Measurements from ENCODE around the gene FAM217A.
"Not testable (repeated sequence)": the region's sequence is repeated elsewhere in the genome, so short reads cannot be mapped to it uniquely, and the experiment has no call there.

Gene FAM217A

DNA sequence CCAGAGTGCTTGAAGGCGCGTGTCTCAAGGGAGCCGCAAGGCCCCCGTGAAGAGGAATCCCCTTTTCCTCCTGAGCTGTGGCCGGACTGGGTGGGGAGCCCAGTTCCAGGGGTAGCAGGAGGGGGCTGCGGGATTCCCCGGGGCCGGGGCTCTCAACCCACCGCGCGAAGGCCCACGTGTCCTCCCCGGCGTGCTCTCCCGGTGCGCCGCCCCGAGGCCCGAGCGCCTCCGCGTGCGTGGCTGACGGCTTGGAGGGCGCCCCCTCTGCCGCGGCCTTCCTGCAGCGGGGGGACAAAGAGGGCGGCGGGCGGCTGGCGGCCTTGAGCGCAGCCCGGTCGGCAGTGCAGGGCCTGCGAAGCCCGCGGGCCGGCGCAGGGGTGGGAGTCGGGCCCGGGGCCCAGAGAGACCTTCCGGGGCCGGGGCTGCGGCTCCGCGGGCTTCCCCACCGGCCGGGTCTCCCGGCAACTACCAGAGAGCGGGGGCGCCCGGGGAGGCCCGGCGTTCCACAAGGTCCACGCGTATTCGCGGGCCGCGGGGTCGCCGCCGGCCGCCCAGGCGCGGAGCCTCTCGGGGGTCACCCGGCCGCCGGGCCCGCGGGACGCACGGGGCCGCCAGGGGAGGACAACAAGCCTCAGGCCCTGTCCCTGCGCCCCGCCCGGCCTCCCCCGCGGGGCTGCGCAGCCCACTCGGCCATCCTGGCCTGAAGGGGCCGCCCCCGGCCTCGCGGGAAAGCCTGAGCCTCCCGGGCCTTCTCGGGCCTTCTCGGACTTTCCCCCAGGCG lies at the start of gene FAM217A:
Gene FAM217A (minus strand): TSS at position 447 of the 781 bp plus-strand sequence. CDS start 1,723 bp downstream, outside the sequence.
- no peaks in the 10 kb centered on the region for H3K9me3 Mint-ChIP-seq
- H3K27me3 Mint-ChIP-seq: peaks cover 10% of the 10 kb centered on the region
- peak; percentile 65 for ATAC-seq
- no peaks in the 10 kb centered on the region for H3K4me1 Mint-ChIP-seq
- no peak within 1 kb of the TSS for H3K27ac Mint-ChIP-seq
- H3K36me3 Mint-ChIP-seq: no peaks in the 10 kb centered on the region
- H3K4me3 Mint-ChIP-seq: no peak within 1 kb of the TSS

DNA sequence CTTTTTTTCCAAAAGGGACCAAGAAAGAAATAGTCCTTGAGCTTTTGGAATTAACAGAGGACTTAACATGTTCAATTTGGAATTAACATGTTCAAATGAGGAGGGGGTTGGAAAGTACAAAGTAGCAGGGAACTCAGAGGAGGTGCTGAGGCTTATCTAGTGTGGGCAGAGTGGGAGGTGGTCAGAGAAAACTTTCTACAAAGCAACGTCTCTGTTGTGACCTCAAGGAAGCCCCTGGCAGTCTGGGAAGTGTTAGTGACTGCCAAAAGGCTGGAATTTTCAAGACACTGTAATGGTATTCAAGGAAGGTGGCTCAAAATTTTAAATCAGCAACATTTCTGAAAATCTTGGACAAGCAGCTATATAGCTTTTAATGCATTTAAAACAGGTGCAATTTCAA lies 49.1 kb upstream of the FAM217A start:
- H3K9me3 Mint-ChIP-seq: peaks cover 3% of the 10 kb centered on the region
- peaks cover 72% of the 10 kb centered on the region for H3K36me3 Mint-ChIP-seq
- no peak for ATAC-seq
- H3K4me3 Mint-ChIP-seq: no peak overlapping the region
- no peak overlapping the region for H3K27ac Mint-ChIP-seq
- H3K4me1 Mint-ChIP-seq: peaks cover 16% of the 10 kb centered on the region
- H3K27me3 Mint-ChIP-seq: no peaks in the 10 kb centered on the region

DNA sequence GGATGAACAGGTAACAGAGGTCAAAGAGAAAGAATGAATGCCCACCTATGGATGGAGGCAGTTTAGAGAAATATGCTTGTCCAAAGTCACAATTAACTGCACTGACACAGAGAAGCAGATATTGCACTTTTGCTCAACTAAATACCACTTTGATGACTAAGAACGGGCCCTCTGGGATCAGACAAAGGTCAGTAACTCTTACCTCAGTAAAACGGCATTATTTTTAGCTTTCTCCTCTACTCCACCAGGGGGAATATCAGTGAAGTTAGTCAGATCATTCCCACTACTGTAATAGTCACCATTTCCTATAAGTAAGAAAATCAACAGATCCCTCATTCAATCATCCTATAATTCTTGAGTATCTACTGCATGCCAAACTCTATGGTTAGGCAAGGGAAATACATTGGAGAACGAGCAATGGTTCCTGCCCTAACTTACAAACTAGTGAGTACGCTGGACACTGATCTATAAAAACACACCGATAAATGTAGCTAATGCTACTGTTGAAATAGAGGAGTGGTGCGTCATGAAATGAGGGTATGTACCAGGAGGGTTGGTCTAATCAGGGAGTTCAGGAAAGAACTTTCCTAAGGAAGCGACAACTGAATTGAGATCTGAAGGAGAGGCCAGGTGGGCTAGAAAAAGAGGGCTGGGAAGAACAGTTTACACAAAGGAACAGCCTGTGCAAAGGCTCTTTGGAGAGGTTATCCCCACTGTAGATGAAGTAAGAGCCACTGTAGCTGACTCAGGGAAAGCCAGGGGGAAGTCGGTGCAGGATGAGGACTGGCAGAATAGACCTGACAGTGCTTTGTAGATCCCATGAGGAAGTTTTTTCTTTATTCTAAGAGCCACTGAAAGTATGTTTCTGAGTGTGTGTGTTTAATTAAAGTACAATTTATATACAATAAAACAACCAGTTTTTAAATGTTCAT lies 47.3 kb upstream of the FAM217A start:
- peak; percentile 50 for ATAC-seq
- Mint-ChIP-seq H3K9me3 (peaks cover 2% of the 10 kb centered on the region), H3K27ac (no peak overlapping the region), H3K27me3 (no peaks in the 10 kb centered on the region), H3K4me1 (peaks cover 11% of the 10 kb centered on the region), H3K36me3 (peaks cover 66% of the 10 kb centered on the region), H3K4me3 (no peak overlapping the region)

- Mint-ChIP-seq H3K36me3 (peaks cover 72% of the 10 kb centered on the region), H3K27ac (no peak overlapping the region), H3K4me3 (no peak overlapping the region), H3K27me3 (no peaks in the 10 kb centered on the region), H3K9me3 (peaks cover 3% of the 10 kb centered on the region), H3K4me1 (peaks cover 11% of the 10 kb centered on the region)
- ATAC-seq: no peak
Observed at GRCh38 chr6:4125500-4125899, 46.6 kb upstream of the FAM217A start.

DNA sequence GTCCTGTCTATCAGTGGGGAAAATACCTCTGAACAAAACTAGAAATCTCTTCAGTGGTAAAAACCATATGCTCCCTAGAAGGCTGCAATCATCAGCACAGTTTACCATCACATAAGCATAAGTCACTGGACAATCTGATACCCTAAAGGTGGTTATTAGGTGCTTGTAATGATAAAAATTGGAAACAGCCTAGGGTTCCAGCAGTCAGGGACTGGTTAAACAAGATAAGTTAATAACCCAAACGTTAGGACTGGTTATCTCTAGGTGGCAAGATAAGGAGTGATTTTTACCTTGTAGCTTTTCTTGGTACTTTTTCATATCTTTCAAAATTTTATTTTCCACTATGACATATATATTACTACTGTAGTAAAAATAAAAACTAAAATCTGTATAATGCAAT lies 45.4 kb upstream of the FAM217A start:
- H3K36me3 Mint-ChIP-seq: peaks cover 70% of the 10 kb centered on the region
- H3K27me3 Mint-ChIP-seq: no peaks in the 10 kb centered on the region

DNA sequence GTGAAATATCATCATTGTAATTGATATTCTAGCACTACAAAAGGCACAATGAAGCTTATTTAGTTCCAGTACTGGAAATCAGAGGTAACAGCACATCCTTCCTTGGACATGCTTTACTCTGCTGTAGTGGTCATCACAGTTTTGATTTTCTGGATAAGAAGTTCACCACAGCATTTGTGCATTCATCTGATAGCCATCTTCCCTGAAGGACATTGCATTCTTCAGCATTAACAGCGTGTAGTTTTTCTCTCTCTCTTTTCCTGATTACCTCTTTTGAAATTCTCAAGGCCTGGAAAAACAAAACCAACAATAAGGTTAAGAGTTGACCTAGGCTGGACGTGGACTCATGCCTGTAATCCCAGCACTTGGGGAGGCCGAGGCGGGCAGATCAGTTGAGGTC lies 36.8 kb upstream of the FAM217A start:
- H3K9me3 Mint-ChIP-seq: peaks cover 17% of the 10 kb centered on the region
- H3K4me1 Mint-ChIP-seq: no peaks in the 10 kb centered on the region
- ATAC-seq: no peak
- H3K36me3 Mint-ChIP-seq: peaks cover 78% of the 10 kb centered on the region
- no peak overlapping the region for H3K4me3 Mint-ChIP-seq
- H3K27ac Mint-ChIP-seq: no peak overlapping the region
- H3K27me3 Mint-ChIP-seq: no peaks in the 10 kb centered on the region

More for the DNA sequence above, 45.4 kb upstream of the FAM217A start:
- no peak for ATAC-seq
- peaks cover 11% of the 10 kb centered on the region for H3K4me1 Mint-ChIP-seq
- H3K27ac Mint-ChIP-seq: no peak overlapping the region
- peaks cover 3% of the 10 kb centered on the region for H3K9me3 Mint-ChIP-seq
- H3K4me3 Mint-ChIP-seq: no peak overlapping the region

GRCh38 chr6:4114123-4114522 lies 35.2 kb upstream of the FAM217A start:
- H3K9me3 Mint-ChIP-seq: peaks cover 17% of the 10 kb centered on the region
- ATAC-seq: no peak
- H3K4me1 Mint-ChIP-seq: no peaks in the 10 kb centered on the region
- H3K27me3 Mint-ChIP-seq: no peaks in the 10 kb centered on the region
- H3K4me3 Mint-ChIP-seq: no peak overlapping the region
- H3K27ac Mint-ChIP-seq: no peak overlapping the region
- peaks cover 64% of the 10 kb centered on the region for H3K36me3 Mint-ChIP-seq

- Mint-ChIP-seq H3K4me1 (no peaks in the 10 kb centered on the region), H3K27ac (no peak overlapping the region), H3K27me3 (no peaks in the 10 kb centered on the region), H3K9me3 (peaks cover 17% of the 10 kb centered on the region), H3K4me3 (no peak overlapping the region), H3K36me3 (peaks cover 59% of the 10 kb centered on the region)
- no peak for ATAC-seq
Observed at GRCh38 chr6:4113649-4114048, 34.7 kb upstream of the FAM217A start.

DNA sequence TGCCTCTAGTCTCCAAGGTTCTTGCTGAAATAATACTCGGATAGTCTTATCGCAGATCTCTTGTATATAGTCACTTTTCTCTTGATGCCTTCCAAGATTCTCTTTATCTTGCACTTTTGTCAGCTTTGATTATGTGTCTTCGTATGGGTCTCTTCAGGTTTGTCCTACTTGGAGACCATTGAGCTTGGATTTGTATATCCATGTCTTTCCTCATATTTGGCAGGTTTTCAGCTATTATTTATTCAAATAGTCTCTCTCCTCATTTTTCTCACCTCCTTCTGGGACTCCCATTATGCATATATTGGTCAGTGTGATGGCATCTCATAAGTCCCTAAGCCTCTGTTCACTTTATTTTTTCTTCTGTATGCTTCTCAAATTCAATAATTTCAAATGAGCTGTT lies 33.4 kb upstream of the FAM217A start:
- no peak overlapping the region for H3K27ac Mint-ChIP-seq
- H3K36me3 Mint-ChIP-seq: peaks cover 46% of the 10 kb centered on the region
- H3K27me3 Mint-ChIP-seq: no peaks in the 10 kb centered on the region
- ATAC-seq: no peak
- H3K4me1 Mint-ChIP-seq: no peaks in the 10 kb centered on the region
- H3K9me3 Mint-ChIP-seq: peaks cover 17% of the 10 kb centered on the region
- H3K4me3 Mint-ChIP-seq: no peak overlapping the region

DNA sequence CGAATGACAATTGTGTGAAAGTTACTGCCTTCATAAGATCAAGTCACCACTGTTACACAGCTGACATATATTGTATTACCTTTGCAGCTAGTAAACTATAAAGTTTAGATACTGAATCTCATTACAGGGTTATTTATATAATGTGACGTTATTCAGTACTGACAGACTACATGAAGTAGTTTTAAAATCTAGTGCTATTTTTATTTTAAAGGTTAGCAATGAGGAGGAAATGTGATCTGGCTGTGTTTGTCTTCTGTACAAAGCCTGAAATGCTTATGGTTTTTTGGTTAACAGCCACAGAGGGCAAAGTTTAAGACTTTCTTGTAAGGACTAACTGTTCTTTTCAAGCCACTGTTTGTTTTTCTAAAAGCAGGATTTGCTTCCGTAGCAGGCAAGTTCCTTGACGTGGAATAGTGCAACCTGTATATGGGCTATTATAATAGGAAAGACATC lies 30.5 kb upstream of the FAM217A start:
- not testable (repeated sequence) for H3K27ac Mint-ChIP-seq, H3K4me3 Mint-ChIP-seq, ATAC-seq, H3K4me1 Mint-ChIP-seq, H3K27me3 Mint-ChIP-seq
- Mint-ChIP-seq H3K9me3 (peaks cover 15% of the 10 kb centered on the region), H3K36me3 (peaks cover 19% of the 10 kb centered on the region)

DNA sequence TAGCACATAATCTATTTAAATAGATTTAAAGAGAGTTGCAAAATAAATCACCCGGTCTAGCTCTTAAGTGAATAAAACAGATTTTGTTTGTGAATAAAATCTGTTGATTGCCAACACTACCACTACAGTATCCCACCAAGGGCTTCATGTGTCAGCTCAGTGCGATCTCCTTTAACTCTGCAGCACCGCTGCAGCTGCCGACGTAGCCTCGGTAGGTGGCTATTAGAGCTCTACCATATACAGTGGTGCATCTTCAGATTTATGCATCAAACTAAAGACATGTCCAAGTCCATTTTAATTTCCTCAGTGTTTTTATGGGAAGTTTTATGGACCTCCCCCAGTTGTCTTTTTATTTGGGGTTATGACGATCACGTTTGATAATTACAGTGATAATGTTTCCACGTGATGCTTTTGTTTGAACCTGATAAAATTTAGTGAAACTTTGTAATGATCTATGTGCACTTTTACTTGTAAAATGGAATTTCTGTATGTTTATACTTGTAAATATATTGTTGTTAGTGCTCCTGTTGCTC lies 29.7 kb upstream of the FAM217A start:
- no peak overlapping the region for H3K27ac Mint-ChIP-seq
- H3K4me3 Mint-ChIP-seq: no peak overlapping the region
- peaks cover 11% of the 10 kb centered on the region for H3K36me3 Mint-ChIP-seq
- H3K27me3 Mint-ChIP-seq: no peaks in the 10 kb centered on the region
- no peaks in the 10 kb centered on the region for H3K4me1 Mint-ChIP-seq
- ATAC-seq: no peak
- H3K9me3 Mint-ChIP-seq: peaks cover 12% of the 10 kb centered on the region

DNA sequence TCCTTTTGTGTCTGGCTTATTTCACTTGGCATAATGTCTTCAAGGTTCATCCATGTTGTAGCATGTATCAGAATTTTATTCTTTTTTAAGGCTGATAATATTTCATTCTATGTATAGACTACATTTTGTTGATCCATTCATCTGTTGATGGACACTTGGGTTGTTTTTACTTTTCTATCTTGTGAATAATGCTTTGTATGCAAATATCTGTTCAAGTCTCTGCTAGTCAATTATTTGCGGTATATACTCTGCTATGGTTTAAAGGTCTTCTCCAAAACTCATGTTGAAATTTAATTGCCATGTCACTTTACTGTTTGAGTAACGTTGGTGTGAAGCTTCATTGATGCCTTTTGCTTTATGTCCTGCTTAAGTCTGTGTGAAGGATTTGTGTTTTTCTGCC lies 28.9 kb upstream of the FAM217A start:
- no peak for ATAC-seq
- H3K4me1 Mint-ChIP-seq: no peaks in the 10 kb centered on the region
- no peak overlapping the region for H3K27ac Mint-ChIP-seq
- H3K4me3 Mint-ChIP-seq: no peak overlapping the region
- no peaks in the 10 kb centered on the region for H3K27me3 Mint-ChIP-seq
- peaks cover 7% of the 10 kb centered on the region for H3K36me3 Mint-ChIP-seq
- H3K9me3 Mint-ChIP-seq: peaks cover 10% of the 10 kb centered on the region

GRCh38 chr6:4105980-4106536 lies 27.1 kb upstream of the FAM217A start:
- Mint-ChIP-seq H3K27ac (no peak overlapping the region), H3K36me3 (no peaks in the 10 kb centered on the region), H3K4me1 (no peaks in the 10 kb centered on the region), H3K27me3 (no peaks in the 10 kb centered on the region), H3K9me3 (no peaks in the 10 kb centered on the region), H3K4me3 (no peak overlapping the region)
- no peak for ATAC-seq

DNA sequence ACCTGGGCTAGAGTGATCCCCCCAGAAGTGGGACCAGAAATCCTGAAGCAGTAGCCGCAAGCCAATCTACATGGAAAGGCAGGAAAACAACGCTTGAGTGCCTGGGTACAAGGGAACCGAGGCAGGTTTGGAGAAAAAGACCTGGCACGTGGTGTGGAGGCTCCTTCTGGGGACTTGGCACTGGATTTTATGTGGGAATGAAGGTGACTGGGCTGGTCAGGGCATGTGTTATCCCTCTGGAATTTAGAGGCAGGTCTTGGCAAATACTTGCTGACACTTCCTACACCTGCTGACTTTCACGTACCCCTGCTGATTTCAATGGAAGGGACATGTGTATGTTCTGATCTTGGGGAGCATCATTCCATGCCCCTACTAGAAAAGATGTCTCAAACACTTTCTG lies 25.0 kb upstream of the FAM217A start:
- H3K36me3 Mint-ChIP-seq: no peaks in the 10 kb centered on the region
- no peaks in the 10 kb centered on the region for H3K9me3 Mint-ChIP-seq
- no peaks in the 10 kb centered on the region for H3K27me3 Mint-ChIP-seq
- no peaks in the 10 kb centered on the region for H3K4me1 Mint-ChIP-seq
- H3K4me3 Mint-ChIP-seq: no peak overlapping the region
- H3K27ac Mint-ChIP-seq: no peak overlapping the region
- ATAC-seq: no peak

DNA sequence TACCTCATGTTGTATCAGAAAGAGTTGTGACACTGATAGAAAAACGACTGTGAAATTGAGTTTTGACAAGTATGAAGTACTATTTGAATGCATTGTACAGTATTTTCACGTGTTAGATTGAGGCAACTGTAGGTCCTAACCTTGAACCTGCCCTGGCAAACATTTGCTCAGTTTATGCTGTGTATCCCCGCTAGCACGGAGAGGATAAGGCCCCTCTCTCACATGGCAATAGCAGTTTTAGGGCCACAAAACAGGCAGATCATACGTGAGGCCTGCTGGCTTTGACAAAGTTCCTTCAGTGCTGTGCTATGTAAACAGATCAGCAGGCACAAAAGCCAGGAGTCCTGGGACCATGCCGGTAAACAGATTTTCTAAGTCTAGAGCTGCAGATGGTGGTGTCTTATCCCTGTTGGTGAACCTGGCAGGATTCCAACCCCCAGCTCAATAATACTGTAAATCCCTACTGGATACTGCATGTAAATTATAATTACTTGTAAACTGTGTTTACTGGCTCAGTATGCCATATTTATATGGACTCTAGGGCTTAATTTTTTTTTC lies 23.8 kb upstream of the FAM217A start:
- Mint-ChIP-seq H3K27me3 (no peaks in the 10 kb centered on the region), H3K9me3 (no peaks in the 10 kb centered on the region), H3K27ac (no peak overlapping the region), H3K4me1 (no peaks in the 10 kb centered on the region), H3K4me3 (no peak overlapping the region), H3K36me3 (no peaks in the 10 kb centered on the region)
- ATAC-seq: no peak
